Mucosa of descending colon (tissue), 3 donors: ENCODE measurements around the gene FOXK2. TPM values are rescaled to one million over a fixed set of nuclear protein-coding genes. Genes with fewer than 3 reads are reported as not detected.

Experiments used
- ATAC-seq: fragments of 200-7000 bp; cut with Tn5 transposase; one replicate; pipeline ENCODE4 v1.9.1; 2020; ENCODE audit warnings: mild to moderate bottlenecking, moderate library complexity
- DNase-seq, 3 donors: peaks; one replicate each; pipeline ENCODE4 v3.0.0-alpha.2; 2020
- H3K36me3 ChIP-seq: fragments of 200-600 bp; one replicate; pipeline ENCODE4 v1.8.0; 2021; ENCODE audit warnings: low read depth, mild to moderate bottlenecking
- H3K4me1 ChIP-seq: fragments of 200-600 bp; one replicate; pipeline ENCODE4 v1.8.0; 2021; ENCODE audit warnings: low read depth, mild to moderate bottlenecking
- H3K4me3 ChIP-seq: fragments of 200-600 bp; one replicate; pipeline ENCODE4 v1.8.0; 2021; ENCODE audit warnings: mild to moderate bottlenecking
- H3K9me3 ChIP-seq: fragments of 200-600 bp; one replicate; pipeline ENCODE4 v1.8.0; 2021; ENCODE audit warnings: mild to moderate bottlenecking
- CTCF ChIP-seq: fragments of 200-600 bp; IDR thresholded peaks from one replicate; pipeline ENCODE4 v1.8.0; 2022; ENCODE audit warnings: antibody characterized with exemption, mild to moderate bottlenecking
- intact Hi-C, 2 donors: fragments of 100-400 bp; cut with DNase I in 1 of 2; cut with micrococcal nuclease in 1 of 2; formaldehyde crosslinking; loops; one replicate each; pipeline versions ENCODE4 v1.11.0 to v1.11.1; 2022; cut with DNase I, micrococcal nuclease
- total RNA-seq, 3 donors: library from RNA; stranded (reverse); fragmentation: NEBNext Ultra II Directional in 2 of 3; extraction: Animal tissue kit (Norgen Biotek cat#: 25700) in 2 of 3; gene quantifications; one replicate each; pipeline versions ENCODE4 v1.2.1 to v1.2.4, GENCODE V29; 2021 to 2023
- donor health status: DM: no; HTN: no; CAD: no; lungs with moderate emphysema.
- donor health status: DM: no; HTN: no; CAD: no.
- donor health status: DM: no; HTN: yes; CAD: no.

Gene FOXK2
- total RNA-seq, 3 donors from 2014 or later: 39.7 to 62.3 (median 43.5) TPM

- peaks cover 15% of the 10 kb centered on the region for H3K36me3 ChIP-seq
- DNase-seq (no peak), ATAC-seq (no peak)
- no peak for TF ChIP-seq CTCF
- H3K4me1 ChIP-seq: no peaks in the 10 kb centered on the region
- no peak overlapping the region for H3K4me3 ChIP-seq
- no peaks in the 10 kb centered on the region for H3K9me3 ChIP-seq
- intact Hi-C loops: no loop called here
Observed at GRCh38 chr17:82614095-82614631, 94.6 kb downstream of the FOXK2 start.

GRCh38 chr17:82615084-82616020, 95.8 kb downstream of the FOXK2 start:
- Histone ChIP-seq H3K4me1 (no peaks in the 10 kb centered on the region), H3K4me3 (no peak overlapping the region), H3K36me3 (peaks cover 20% of the 10 kb centered on the region), H3K9me3 (no peaks in the 10 kb centered on the region)
- TF ChIP-seq CTCF: no peak
- ATAC-seq: peak; percentile 15
- intact Hi-C loops: no loop called here
- DNase-seq: no peak

- Histone ChIP-seq H3K9me3 (no peaks in the 10 kb centered on the region), H3K4me3 (no peak overlapping the region), H3K36me3 (peaks cover 24% of the 10 kb centered on the region), H3K4me1 (no peaks in the 10 kb centered on the region)
- TF ChIP-seq CTCF: no peak
- ATAC-seq: no peak
- intact Hi-C loops: no loop called here
- DNase-seq: no peak
Observed at GRCh38 chr17:82616021-82616711, 96.6 kb downstream of the FOXK2 start.

GRCh38 chr17:82619211-82619610, 99.7 kb downstream of the FOXK2 start:
- ATAC-seq: no peak
- no peak for TF ChIP-seq CTCF

GRCh38 chr17:82619641-82620040, 100.1 kb downstream of the FOXK2 start:
- intact Hi-C loops: no loop called here
- DNase-seq (no peak), ATAC-seq (no peak)
- Histone ChIP-seq H3K9me3 (no peaks in the 10 kb centered on the region), H3K4me3 (no peak overlapping the region), H3K36me3 (peaks cover 24% of the 10 kb centered on the region), H3K4me1 (no peaks in the 10 kb centered on the region)
- TF ChIP-seq CTCF: no peak

More at GRCh38 chr17:82619211-82619610, 99.7 kb downstream of the FOXK2 start:
- peaks cover 24% of the 10 kb centered on the region for H3K36me3 ChIP-seq
- intact Hi-C loops: no loop called here
- DNase-seq: no peak
- H3K4me1 ChIP-seq: no peaks in the 10 kb centered on the region
- H3K4me3 ChIP-seq: no peak overlapping the region
- H3K9me3 ChIP-seq: no peaks in the 10 kb centered on the region
